NCI-H146 (cell line): ENCODE measurements around the gene ERO1A.

Source experiments
- DNase-seq: peaks from one replicate; lab custom pipeline; 2025; lab: John Stamatoyannopoulos, UW

Gene ERO1A

GRCh38 chr14:52607061-52607460 is 88.3 kb downstream of the ERO1A start:
- no peak for DNase-seq

- DNase-seq = no peak
These were observed 93.2 kb downstream of the ERO1A start for GRCh38 chr14:52602131-52602530.

GRCh38 chr14:52599974-52600373 is 95.4 kb downstream of the ERO1A start:
- no peak for DNase-seq

- DNase-seq = no peak
These were observed 96.8 kb downstream of the ERO1A start for GRCh38 chr14:52598568-52598967.

GRCh38 chr14:52596861-52597260 is 98.5 kb downstream of the ERO1A start:
- DNase-seq = no peak

- peak; percentile 3 for DNase-seq
These were observed 99.0 kb downstream of the ERO1A start for GRCh38 chr14:52596320-52596719.

GRCh38 chr14:52590318-52590717 is 105.0 kb downstream of the ERO1A start:
- DNase-seq = no peak
